ENCODE data around the gene DCN.

DCN gene

GRCh38 chr12:91161009-91161408, 21.6 kb downstream of the DCN start:
- in situ Hi-C loops (cut with MboI; ENCODE audit: low sequenced_read_pairs, unreplicated experiment) = no loop called here
- DNase-seq (ENCODE audit: low spot score) = no peak

GRCh38 chr12:91155990-91156389, 26.6 kb downstream of the DCN start:
- in situ Hi-C loops (cut with MboI; ENCODE audit: low sequenced_read_pairs, unreplicated experiment) = no loop called here
- no peak for TF ChIP-seq CTCF (IDR thresholded peaks at IDR 0.05; ENCODE audit: borderline replicate concordance, control extremely low read depth, extremely low read depth, insufficient read depth, missing control alignments)
- DNase-seq (ENCODE audit: low spot score) = no peak

More at GRCh38 chr12:91161009-91161408, 21.6 kb downstream of the DCN start:
- no peak for TF ChIP-seq CTCF (IDR thresholded peaks at IDR 0.05; ENCODE audit: borderline replicate concordance, control extremely low read depth, extremely low read depth, insufficient read depth, missing control alignments)

GRCh38 chr12:91154131-91154530, 28.5 kb downstream of the DCN start:
- in situ Hi-C loops (cut with MboI; ENCODE audit: low sequenced_read_pairs, unreplicated experiment) = no loop called here
- no peak for DNase-seq (ENCODE audit: low spot score)
- no peak for TF ChIP-seq CTCF (IDR thresholded peaks at IDR 0.05; ENCODE audit: borderline replicate concordance, control extremely low read depth, extremely low read depth, insufficient read depth, missing control alignments)

- TF ChIP-seq CTCF (IDR thresholded peaks at IDR 0.05; ENCODE audit: borderline replicate concordance, control extremely low read depth, extremely low read depth, insufficient read depth, missing control alignments) = no peak
- DNase-seq (ENCODE audit: low spot score) = no peak
- in situ Hi-C loops (cut with MboI; ENCODE audit: low sequenced_read_pairs, unreplicated experiment) = no loop called here
These were observed 38.6 kb downstream of the DCN start for GRCh38 chr12:91144053-91144452.

GRCh38 chr12:91143206-91143605, 39.4 kb downstream of the DCN start:
- TF ChIP-seq CTCF (IDR thresholded peaks at IDR 0.05; ENCODE audit: borderline replicate concordance, control extremely low read depth, extremely low read depth, insufficient read depth, missing control alignments) = no peak
- no peak for DNase-seq (ENCODE audit: low spot score)
- in situ Hi-C loops (cut with MboI; ENCODE audit: low sequenced_read_pairs, unreplicated experiment) = no loop called here

- no peak for TF ChIP-seq CTCF (IDR thresholded peaks at IDR 0.05; ENCODE audit: borderline replicate concordance, control extremely low read depth, extremely low read depth, insufficient read depth, missing control alignments)
- no peak for DNase-seq (ENCODE audit: low spot score)
- in situ Hi-C loops (cut with MboI; ENCODE audit: low sequenced_read_pairs, unreplicated experiment) = no loop called here
These were observed 40.4 kb downstream of the DCN start for GRCh38 chr12:91142221-91142631.

Data from GM13976 (cell line).